GM12891 (cell line): ENCODE results near the gene OBP2B.

Source experiments
- POLR2A ChIP-seq: IDR thresholded peaks from 2 replicates; pipeline ENCODE4 v1.6.1; 2011; ENCODE audit warnings: low read depth, low read length, control low read depth
- POLR2AphosphoS5 ChIP-seq: IDR thresholded peaks from 2 replicates; pipeline ENCODE4 v1.6.1; 2011; ENCODE audit warnings: low read depth, low read length, control low read depth
- POU2F2 ChIP-seq: IDR thresholded peaks from 2 replicates; pipeline ENCODE4 v1.6.1; 2011; ENCODE audit warnings: low read depth, mild to moderate bottlenecking, control low read depth, low read length, moderate library complexity
- SPI1 ChIP-seq: IDR thresholded peaks from 2 replicates; pipeline ENCODE4 v1.6.1; 2011; ENCODE audit warnings: low read depth, low read length, control low read depth
- TAF1 ChIP-seq: IDR thresholded peaks from 2 replicates; pipeline ENCODE4 v1.6.1; 2011; ENCODE audit warnings: low read depth, low read length, control low read depth

DNA sequence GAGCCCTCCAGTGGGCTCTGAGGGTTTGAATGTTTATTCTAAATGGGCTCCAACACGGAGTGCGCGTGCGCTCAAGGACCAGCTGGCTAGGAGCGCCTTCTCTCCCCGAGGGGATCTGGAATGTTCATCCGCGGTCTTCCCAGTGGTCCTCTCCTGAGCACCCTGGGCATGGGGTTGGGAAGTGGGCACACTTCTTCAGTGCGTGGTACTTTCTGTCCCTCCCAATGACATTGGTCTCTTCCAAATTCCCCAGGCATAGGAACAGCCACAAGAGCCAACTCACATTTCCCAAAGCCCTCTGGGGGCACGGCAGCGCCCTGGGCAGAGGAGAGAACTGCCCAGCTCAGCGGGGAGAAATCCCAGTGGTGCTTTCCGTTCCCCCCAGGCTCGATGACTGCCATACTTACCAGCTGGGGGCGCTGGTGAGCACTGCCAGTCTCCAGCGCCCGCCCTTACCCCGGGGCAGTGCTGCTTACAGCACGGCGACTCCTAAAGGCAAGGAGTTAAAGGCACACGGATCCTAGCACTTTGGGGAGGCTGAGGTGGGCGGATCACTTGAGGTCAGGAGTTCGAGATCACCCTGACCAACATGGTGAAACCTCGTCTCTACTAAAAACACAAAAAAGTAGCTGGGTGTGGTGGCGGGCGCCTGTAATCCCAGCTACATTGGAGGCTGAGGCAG lies 29.9 kb upstream of the OBP2B start:
- TF ChIP-seq POLR2A: no peak
- no peak for TF ChIP-seq TAF1
- TF ChIP-seq POLR2AphosphoS5: no peak
- TF ChIP-seq SPI1: no peak
- no peak for TF ChIP-seq POU2F2
